Left cardiac atrium (tissue), 4 donors: Measurements from ENCODE around the gene TMEM258. TPM values are rescaled to one million over a fixed set of nuclear protein-coding genes. Genes with fewer than 3 reads are reported as not detected.
A peak's percentile ranks its signal among the peaks of the same experiment; 100 is the strongest.

Experiments used
- ATAC-seq, 2 donors: fragments of 200-7000 bp; cut with Tn5 transposase; one replicate each; pipeline ENCODE4 v1.9.1; 2020; ENCODE audit warnings: mild to moderate bottlenecking in 2 of 2, moderate library complexity in 2 of 2
- DNase-seq: peaks from one replicate; pipeline ENCODE4 v3.0.0-alpha.2; 2020
- intact Hi-C, 2 donors: fragments of 100-400 bp; cut with DNase I; formaldehyde crosslinking; loops; one replicate each; pipeline versions ENCODE4 v1.14.1 to v1.15.1; 2022 to 2023
- long read RNA-seq: library from polyadenylated mRNA; unstranded; transcript quantifications from one replicate; pipeline ENCODE4 v2.0.0, GENCODE V29; 2021
- total RNA-seq, 2 donors: library from RNA; stranded (reverse); fragmentation: NEBNext Ultra II Directional; extraction: Animal tissue kit (Norgen Biotek cat#: 25700); gene quantifications; one replicate each; pipeline ENCODE4 v1.2.1, GENCODE V29; 2021
- donor health status: DM: no; HTN: yes; CAD: no.
- donor health status: DM: no; HTN: yes; CAD: no; lungs with severe emphysema.
- donor health status: DM: yes; HTN: yes; CAD: no.
- donor health status: Dilated cardiomyopathy.

TMEM258 gene
- 100 to 1,000 TPM; 112 to 114 TPM for total RNA-seq
- long read RNA-seq, partial matches to known transcripts, result 1 of 5 reads
- long read RNA-seq, other reads (novel, unspliced or antisense), result 0 of 5 reads

DNA sequence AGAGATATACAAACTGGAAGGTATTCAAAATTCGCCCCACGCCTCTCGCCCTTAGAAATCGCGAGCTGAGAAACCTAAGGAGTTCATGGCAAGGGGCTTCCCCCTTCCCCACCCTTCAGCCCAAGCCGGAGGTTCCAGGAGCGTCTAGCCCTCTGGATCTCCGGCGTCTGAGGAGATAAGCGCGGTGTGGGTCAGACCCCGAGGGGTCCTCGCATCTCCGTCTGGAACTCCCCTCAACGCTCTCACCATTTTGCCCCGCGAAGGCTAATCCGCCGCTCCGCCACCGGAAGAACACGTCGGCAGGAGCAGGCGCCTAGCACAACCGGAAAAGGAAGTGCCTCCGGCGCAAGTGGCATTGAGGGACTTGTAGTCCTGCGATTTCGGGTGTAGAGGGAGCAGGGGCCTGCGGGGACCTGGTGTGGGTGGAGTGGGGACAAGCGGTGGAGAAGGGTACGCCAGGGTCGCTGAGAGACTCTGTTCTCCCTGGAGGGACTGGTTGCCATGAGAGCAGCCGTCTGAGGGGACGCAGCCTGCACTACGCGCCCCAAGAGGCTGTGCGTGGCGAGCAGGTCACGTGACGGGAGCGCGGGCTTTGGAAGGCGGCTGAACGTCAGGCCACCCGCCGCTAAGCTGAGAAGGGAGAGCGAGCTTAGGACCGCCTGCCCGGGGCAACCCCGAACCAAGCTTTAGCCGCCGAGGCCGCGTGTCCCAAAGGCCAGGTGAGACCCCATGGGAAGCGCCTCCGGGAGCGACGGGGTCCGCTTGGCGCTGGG, at the start of gene TMEM258, which contains the start of gene FEN1:
Gene TMEM258, minus strand, starts transcription at position 290 of the 773 bp plus-strand sequence. Its CDS starts 41 bp downstream, at position 249.
Gene FEN1, plus strand, starts transcription at position 602 of the 773 bp plus-strand sequence. CDS start 2,451 bp downstream, outside the sequence.
- peak; percentile 93 for DNase-seq
- ATAC-seq, result peak; percentile 90 to 92
- intact Hi-C loops, result no loop called here

DNA sequence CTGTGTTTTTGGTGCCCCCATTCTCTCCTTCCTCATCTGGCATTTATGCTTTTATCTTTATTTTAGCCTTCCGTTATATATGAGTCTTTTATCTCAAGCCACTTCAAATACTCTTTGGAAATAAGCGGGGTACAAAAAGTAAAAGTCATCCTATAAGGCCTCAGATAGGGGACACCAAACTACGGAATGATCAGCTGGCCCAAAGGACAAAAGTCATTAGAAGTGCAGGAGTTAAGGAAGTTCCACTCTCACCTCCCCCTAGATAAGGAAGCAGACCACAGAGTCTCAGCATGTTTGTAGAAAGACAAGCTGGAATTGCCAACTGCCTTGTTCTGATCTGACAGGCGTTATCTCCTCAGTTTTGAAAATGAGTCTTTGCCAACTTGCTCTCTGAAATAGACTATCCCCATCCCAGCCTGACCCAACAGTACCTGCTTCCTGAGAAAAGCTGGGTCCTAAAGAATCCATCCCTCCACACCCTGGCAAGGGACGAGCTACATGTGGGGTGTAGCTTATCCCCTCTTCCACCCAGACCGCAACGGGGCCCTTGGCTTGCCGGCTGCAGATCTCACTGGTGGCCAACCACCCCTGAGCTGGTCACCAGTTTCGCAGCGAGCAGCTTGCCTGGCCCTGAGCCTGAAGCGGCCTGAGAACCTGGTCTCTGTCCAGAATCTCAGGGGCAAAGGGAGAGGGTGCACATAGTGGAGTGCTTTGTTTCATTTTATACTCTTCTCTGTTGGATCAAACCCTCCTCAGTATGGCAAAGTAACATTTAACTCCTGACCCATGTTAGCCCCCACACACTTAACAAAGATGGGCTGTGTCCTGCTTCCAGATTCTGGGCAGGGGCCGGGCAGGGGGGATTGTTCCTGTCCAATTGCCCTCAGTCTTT, 49.5 kb upstream of the TMEM258 start:
- intact Hi-C loops, result no loop called here
- peak; percentile 75 to 76 for ATAC-seq
- no peak for DNase-seq

DNA sequence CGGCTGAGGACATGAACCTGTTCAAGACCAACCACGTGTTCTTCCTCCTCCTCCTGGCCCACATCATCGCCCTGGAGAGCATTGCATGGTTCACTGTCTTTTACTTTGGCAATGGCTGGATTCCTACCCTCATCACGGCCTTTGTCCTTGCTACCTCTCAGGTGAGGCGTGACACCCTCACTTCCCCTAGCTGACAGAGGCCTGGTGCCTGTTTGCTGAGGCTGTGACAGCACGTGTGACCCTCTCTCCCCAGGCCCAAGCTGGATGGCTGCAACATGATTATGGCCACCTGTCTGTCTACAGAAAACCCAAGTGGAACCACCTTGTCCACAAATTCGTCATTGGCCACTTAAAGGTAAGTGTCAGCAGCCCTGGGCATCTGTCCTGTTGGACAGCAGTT, 48.0 kb upstream of the TMEM258 start:
- no peak for ATAC-seq
- intact Hi-C loops, result no loop called here
- no peak for DNase-seq

DNA sequence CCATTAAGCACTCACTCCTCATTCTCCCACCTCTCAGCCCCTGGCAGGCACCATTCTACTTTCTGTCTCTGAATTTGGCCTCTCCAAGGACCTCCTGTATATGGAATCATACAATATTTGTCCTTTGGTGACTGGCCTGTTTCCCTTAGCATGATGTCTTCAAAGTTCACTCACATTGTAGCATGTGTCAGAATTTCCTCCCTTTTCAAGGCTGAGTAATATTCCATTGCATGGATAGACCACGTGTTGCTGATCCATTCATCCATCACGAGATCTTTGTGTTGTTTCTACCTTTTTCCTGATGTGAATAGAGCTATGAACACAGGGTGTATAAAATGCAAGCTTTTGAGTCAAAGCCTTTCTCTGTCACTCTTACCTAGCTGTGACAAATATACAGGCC, 47.3 kb upstream of the TMEM258 start:
- ATAC-seq (no peak), DNase-seq (no peak)
- intact Hi-C loops, result no loop called here

DNA sequence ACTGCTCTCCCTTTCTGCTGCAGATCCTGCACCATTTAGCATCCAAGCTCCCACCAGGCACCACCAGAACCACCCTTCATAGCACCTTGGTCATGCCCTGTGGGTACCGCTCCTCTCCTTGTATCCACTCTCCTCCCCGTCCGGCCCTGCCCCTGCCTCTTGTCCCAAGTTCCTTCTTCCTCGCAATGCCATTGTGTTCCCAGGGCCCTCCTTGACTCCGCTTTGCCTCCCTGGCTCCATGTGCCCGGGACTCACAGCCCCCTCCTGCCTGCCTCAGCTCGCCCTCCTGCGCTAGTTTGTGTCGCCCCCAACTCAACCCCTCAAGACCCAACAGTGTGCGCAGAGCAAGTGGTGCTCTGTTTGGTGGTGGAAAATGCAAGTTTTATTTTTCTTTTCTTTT, 46.5 kb upstream of the TMEM258 start:
- ATAC-seq (no peak), DNase-seq (no peak)
- intact Hi-C loops, result no loop called here

DNA sequence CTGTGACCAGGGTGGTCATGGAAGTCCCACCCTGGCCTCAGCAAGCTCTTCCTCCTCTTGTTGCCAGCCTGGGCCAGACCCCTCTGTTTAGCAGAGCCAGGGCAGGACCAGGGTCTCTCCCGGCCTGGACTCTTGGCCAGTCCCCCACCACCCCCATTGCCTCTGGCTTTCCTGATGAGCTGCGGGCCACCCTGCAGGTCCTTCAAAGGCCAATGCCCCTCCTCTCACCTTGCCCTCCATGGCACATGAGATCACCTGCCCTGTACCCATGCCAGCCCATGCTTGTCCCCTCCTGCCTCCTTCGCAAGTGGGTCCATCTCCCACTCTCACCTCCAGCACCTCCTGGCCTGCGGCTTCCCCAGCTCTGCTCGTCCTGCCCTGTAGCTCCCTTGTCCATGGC, 46.1 kb upstream of the TMEM258 start:
- ATAC-seq (no peak), DNase-seq (no peak)
- intact Hi-C loops, result no loop called here

DNA sequence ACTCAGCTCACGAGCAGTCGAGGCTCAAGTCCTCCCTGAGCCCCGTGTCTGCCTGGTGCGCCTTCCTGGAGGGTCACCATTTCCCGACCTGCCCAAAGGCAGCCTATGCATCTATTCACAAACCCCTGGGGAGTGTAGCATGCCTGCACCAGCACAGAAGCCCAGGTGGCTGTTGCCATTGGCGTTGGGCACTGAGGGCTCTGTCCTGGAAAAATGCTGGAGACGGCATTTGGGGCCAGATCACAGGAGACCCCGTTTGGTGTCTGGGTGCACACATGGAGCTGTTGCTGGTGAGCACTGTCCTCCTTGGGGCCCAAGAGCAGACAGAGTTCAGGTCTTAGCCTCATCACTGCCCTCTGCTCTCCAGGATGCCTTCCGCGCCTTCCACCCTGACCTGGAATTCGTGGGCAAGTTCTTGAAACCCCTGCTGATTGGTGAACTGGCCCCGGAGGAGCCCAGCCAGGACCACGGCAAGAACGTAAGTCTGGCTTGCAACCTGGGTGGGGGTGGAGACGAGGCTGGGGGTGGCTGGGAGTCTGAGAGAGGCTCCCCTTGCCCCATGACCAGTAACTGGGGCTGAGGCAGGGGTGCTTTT, 45.1 kb upstream of the TMEM258 start:
- intact Hi-C loops, result no loop called here
- DNase-seq (no peak), ATAC-seq (no peak)

DNA sequence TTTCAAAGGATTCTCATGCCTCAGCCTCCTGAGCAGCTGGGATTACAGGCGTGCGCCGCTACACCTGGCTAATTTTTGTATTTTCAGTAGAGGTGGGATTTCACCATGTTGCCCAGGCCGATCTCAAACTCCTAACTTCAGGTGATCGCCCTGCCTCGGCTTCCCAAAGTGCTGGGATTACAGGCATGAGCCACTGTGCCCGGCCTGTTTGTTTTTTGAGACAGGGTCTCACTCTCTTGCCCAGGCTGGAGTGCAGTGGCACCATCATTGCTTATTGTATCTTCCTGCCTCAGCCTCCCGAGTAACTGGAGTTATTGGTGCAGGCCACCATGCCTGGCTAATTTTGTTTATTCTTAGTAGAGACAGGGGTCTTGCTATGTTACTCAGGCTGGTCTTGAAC, 43.8 kb upstream of the TMEM258 start:
- DNase-seq, result no peak
- ATAC-seq, result no peak
- intact Hi-C loops, result no loop called here

DNA sequence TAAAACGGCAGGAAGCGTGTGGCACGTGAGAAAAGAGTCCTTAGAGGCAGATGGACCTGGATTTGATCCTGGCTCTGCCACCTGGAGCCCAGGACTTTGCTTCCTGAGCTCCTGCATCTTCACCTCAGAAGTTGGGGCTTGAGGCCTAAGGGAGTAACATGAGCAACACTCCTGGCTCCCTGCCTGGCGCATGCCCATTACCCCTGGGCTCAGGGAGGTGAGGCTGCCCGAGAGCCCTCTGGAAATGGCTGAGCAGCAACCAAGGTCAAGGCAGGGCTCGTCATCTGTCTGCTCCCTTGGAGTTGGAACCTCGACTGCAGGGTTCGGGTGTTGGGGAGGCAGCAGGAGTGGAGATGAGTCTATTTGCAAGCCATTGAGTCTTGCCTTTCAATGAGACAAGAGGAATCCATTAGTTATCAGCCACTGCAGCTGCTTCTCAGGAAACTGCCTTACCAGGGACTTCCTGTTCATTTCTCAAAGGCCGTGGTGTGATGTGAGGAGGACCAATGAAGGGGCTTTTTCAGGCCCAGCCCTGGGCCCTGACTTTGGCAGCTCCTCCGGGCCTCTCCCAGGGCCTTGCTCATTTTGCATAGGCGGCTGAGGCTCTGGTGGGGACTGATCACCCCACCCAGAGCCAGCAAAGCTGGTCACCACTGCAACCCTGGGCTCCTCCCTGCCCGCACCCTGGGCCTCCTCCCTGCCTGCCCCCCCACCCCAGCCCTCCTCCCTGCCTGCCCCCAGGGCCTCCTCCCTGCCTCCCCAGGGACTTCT, 42.1 kb upstream of the TMEM258 start:
- intact Hi-C loops, result no loop called here
- ATAC-seq (peak; percentile 85 to 91), DNase-seq (peak; percentile 79)

DNA sequence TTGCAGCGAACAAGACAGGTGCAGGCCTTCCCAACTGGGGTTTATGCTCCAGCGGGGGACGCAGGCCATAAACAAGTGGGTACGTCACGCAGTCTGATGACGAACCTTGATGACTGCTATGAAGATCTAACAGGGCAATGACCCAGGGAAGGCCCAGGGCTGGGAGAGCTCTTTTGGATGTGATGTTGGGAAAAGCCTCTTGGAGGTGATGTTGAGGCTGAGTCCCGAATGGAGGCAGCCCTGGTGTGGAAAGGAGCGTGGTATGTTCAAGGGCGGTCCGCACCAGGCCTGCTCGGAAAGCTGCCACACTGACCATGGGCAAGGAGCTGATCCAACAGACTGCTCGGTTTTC, 41.5 kb upstream of the TMEM258 start:
- DNase-seq, result no peak
- intact Hi-C loops, result no loop called here
- no peak for ATAC-seq

DNA sequence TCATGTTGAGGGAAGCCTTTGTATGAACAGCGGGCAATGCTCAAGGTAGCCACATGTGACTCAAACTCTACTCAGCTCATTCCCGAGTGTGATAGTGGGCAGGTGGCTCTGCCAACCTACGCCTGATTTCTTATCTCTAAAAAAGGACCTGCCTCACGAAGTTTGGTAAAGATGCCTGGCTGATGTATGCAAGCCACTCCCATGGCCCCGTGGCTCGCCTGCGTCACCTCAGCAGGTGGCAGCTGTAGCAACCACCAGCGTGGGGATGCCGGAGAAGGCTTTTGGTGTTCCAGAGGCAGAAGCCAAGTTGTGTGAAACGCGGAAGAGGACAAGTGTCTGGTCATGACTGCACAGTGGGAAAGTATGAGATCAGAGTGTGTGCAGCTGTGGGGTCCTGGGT, 41.1 kb upstream of the TMEM258 start:
- no peak for DNase-seq

DNA sequence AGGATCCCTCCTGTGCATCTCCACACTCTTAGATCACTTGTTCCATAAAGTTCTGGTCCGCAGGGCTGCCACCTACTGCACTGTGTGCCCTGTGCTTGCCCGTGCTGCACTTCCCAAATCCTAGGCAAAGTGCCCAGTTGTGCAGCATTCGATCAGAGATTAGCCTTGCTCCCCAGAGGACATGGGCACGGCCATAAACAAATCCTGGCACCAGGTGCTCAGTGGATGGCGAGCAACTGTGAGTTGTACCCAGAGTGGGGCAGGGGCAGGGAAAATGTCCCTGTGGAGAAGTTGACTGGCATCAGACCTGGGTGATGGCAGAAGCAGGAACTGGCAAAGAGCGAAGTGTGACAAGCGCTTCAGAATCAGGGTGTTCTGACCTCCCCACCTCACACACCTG, 40.4 kb upstream of the TMEM258 start:
- DNase-seq, result no peak
- intact Hi-C loops, result no loop called here
- ATAC-seq, result no peak

More for the DNA sequence above, 41.1 kb upstream of the TMEM258 start:
- intact Hi-C loops, result no loop called here
- no peak for ATAC-seq

DNA sequence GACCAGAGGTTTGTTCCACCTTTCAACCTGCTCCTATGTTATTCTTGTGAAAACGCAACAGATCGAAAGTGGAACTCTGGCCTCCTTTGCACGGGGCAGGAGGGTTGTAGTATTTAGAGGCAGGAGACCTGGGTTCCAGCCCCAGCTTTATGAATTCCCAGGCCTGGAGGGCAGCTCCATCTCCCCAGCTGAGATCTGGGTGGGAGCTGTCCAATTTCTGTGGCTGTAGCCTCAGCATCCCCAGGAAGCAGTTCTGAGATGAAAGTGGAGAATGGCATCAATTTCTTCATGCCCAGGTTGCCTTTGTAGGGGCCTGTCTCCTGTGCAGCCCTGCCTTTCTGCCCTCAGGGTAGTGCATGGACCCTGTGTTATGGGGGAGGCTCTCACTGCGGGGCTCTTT, 39.8 kb upstream of the TMEM258 start:
- DNase-seq, result no peak

DNA sequence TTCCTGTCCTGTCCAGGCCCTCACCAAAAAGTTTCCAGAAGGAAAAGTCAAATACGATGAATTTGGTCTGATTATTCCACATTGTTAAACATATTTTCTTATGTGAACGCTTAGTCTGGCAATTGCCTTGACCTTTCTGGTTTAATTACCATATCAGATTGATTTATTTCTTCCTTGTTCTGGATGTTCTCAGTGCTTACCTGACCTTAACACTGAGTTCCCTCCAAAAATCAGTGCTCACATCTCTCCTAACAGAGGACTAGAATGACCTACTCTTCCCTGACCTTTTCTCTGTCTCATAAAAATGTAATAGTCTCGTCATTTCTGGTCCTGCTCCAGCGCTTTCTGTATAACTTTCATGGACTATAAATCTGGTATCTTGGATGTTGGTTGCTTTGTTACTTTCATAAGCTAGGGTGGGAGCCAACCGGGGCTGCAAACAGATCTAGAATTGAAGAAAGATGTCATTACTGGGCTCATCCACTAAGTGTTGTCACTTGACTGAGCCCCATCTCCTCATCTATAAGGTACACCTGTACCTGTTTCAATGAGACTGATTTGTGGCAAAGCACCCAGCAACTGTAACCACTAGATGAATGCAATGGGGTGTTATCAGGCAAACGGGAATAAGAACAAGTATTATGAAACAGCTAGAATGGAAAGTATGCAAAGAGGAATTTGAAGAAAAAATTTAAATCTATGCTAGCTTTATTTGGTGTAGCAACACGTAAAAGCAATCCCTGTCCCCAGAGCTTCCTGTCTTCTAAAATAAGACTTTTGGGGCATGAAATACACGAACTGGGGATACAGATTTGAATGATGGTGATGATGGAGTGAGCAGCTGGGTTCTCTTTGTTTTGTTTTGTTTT, 38.1 kb upstream of the TMEM258 start:
- no peak for DNase-seq
- intact Hi-C loops, result no loop called here
- ATAC-seq, result no peak

More for the DNA sequence above, 39.8 kb upstream of the TMEM258 start:
- no peak for ATAC-seq
- intact Hi-C loops, result no loop called here

DNA sequence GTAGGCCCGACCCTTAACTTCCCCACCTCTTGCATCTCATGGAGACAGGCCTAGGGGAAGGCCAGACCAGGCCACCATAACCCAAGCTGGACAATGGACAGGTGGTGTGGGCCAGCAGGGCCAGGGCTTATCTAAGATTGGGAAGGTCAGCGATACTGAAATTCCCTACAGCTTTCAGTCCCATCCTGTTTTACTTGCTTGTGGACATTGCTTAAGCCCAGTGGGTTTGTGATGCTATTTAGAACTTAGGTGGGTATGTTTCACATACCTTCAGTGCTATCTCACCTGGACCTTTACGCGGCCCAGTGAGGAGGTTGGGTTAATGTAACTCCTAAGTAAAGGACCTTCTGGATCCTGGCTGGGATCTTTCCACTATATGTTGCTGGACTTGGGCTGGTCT, 37.4 kb upstream of the TMEM258 start:
- intact Hi-C loops, result no loop called here
- no peak for ATAC-seq
- no peak for DNase-seq

DNA sequence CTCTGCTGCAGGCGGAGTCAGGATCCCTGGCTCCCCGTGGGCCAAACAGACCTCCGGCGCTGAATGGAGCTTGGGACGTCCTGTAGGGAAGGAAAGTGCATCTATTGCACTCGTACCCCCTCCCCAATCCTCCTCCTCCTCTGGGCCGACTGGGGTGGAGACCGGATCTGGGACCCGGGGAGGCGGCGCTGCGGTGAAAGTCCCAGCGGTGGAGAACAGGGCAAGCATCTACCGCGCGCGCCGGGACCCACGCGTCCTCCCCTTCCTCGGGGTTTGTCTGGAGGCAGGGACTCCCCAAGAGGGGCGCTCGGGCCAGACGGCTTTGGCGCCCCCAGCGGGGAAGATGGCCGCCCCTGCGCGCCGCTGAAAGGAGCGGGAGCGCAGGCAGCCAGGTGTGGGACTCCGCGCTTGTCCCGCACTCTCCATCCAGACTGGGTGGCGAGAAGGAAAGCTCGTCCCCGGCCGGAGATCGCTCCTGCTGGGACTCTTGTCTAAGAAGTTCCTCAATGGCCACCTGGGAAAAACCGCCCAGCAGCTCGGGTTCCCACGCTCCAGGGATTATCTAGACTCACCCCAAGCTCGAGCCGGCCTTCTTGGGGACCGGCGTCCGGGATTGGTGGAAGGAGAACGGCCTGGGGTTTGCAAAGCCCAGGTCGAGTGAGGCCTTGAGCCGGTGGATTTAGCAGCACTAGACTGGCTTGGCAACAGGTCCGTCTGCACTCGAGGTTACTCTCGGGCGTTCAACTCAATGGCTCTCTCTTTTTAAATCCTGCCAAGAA, 36.4 kb upstream of the TMEM258 start:
- intact Hi-C loops, result no loop called here
- ATAC-seq, result peak; percentile 25 to 45
- no peak for DNase-seq

DNA sequence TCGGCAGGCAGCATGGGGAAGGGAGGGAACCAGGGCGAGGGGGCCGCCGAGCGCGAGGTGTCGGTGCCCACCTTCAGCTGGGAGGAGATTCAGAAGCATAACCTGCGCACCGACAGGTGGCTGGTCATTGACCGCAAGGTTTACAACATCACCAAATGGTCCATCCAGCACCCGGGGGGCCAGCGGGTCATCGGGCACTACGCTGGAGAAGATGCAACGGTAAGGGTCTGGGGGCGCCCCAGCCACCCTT, 35.9 kb upstream of the TMEM258 start:
- DNase-seq, result no peak
- no peak for ATAC-seq
- intact Hi-C loops, result no loop called here
